GM10248 (cell line): Measurements from ENCODE around the gene TEX264.

Source experiments
- CTCF ChIA-PET: fragments of 300-600 bp; sonication (Branson Sonifier 250); formaldehyde crosslinking; extraction: SDS; loops from one replicate; lab custom pipeline; 2021; ENCODE audit warnings: antibody characterized with exemption; lab: Yijun Ruan, JAX
- POLR2A ChIA-PET: fragments of 350-650 bp; sonication (Branson Sonifier 250); formaldehyde crosslinking; extraction: SDS; loops from one replicate; lab custom pipeline; 2020; ENCODE audit warnings: antibody characterized with exemption; lab: Yijun Ruan, JAX
- DNase-seq: peaks from one replicate; pipeline ENCODE4 v3.0.0; 2012; ENCODE audit errors: extremely low spot score
- TF ChIP-seq, protein P1 (sequence below): IDR thresholded peaks from 2 replicates; pipeline ENCODE4 v1.5.1; 2012; ENCODE audit warnings: mild to moderate bottlenecking, low read depth; ENCODE audit errors: extremely low read depth, missing control alignments, control extremely low read depth

The TEX264 gene

DNA sequence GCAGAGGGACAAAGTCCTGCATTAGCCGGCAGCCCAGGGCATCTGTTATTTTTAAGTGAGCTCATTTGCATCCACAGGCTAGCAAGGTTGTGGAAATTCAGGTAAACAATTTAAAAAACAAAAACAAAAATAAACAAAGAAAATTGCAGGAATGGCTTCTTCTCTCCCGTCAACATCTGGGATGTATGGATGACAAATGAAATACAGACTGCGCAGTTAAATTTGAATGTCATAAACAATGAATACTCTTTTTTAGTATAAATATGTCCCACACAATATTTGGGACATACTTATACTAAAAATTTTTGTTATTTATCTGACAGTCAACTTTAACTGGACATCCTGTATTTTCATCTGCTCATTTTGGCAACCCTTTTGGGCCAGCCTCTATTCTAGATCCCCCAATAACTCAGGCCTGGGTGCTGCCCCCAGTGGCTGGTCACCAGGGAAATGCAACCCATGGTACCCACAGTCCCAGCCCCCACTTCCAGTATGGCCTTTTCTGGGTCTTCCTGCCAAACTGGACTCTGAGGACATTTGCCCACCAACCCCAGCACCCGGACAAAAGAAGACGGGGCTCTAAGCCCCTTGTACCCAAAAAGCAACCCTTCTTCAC lies 48.5 kb downstream of the TEX264 start:
- ChIA-PET CTCF (interaction anchor here (0.6 to 1.5 kb wide), 13 partner anchors 9 to 216 kb away, joined by 3 to 5 read pairs (median 4); no protein-coding TSS in a partner anchor), POLR2A (no interaction called here)
- TF ChIP-seq, protein P1, sequence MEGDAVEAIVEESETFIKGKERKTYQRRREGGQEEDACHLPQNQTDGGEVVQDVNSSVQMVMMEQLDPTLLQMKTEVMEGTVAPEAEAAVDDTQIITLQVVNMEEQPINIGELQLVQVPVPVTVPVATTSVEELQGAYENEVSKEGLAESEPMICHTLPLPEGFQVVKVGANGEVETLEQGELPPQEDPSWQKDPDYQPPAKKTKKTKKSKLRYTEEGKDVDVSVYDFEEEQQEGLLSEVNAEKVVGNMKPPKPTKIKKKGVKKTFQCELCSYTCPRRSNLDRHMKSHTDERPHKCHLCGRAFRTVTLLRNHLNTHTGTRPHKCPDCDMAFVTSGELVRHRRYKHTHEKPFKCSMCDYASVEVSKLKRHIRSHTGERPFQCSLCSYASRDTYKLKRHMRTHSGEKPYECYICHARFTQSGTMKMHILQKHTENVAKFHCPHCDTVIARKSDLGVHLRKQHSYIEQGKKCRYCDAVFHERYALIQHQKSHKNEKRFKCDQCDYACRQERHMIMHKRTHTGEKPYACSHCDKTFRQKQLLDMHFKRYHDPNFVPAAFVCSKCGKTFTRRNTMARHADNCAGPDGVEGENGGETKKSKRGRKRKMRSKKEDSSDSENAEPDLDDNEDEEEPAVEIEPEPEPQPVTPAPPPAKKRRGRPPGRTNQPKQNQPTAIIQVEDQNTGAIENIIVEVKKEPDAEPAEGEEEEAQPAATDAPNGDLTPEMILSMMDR: no peak
- DNase-seq: peak; percentile 16

DNA sequence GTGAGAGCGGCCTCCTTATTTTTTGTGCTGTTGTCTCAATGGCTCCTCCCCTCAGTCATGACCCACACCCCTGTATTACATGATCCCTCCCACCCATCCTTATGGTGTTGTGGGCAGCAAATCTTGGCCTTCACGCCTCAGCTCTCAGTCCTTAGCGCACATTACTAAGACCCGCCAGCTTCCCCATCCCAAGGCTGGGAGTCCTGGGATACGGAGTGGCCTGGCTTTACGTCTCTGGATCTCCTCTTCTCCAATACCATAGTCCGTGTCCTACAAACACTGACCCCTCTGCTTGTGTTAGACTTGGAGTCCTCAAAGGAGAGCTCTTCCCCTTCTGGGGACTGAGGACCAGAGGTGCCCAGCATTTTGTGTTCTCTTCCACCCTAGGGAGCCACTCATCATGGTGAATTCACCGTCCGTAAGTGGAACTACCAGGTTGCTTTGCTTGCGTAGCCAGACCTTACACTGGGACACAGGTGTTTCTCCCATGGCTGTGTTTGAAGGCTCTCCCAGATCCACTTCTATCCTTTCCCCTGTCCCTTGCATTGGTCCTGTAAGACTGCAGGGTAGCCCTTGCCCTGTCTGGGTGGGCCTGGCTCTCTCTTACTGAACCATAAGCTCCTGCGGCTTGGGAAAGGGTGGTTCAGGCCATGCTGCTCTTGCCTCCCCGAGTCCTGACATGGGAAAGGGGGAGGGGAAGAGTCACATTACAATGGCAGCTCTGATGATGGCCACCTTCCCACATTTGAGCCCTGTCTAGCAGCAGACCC lies 49.4 kb downstream of the TEX264 start:
- TF ChIP-seq, protein P1: no peak
- no peak for DNase-seq
- CTCF ChIA-PET: interaction anchor here (1.4 kb wide), 1 partner anchor 81 kb away, joined by 3 read pairs; no protein-coding TSS in a partner anchor
- POLR2A ChIA-PET: no interaction called here

- DNase-seq: no peak
- TF ChIP-seq, protein P1: no peak
- POLR2A ChIA-PET: no interaction called here
- CTCF ChIA-PET: no interaction called here
Observed at GRCh38 chr3:51721062-51721745, 50.2 kb downstream of the TEX264 start.

- CTCF ChIA-PET: no interaction called here
- TF ChIP-seq, protein P1: no peak
- POLR2A ChIA-PET: no interaction called here
- DNase-seq: no peak
Observed at GRCh38 chr3:51722362-51722761, 51.3 kb downstream of the TEX264 start.

DNA sequence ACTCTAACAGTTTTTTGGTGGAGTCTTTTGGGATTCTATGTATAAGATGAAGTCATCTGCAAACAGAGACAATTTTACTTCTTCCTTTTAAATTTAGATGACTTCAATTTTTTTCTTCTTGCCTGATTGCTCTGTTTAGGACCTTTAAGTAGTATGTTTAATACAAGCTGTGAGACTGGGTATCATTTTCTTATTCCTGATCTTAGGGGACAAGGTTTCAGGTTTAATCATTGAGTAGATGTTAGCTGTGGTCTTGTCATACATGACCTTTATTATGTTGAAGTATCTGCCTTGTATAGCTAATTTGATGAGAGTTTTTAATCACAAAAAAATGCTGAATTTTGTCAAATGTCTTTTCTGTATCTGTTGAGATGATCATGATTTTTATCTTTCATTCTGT lies 56.4 kb downstream of the TEX264 start:
- ChIA-PET CTCF (interaction anchor here (1.7 kb wide), 1 partner anchor 58 kb away, joined by 3 read pairs; no protein-coding TSS in a partner anchor), POLR2A (no interaction called here)
- TF ChIP-seq, protein P1: no peak
- no peak for DNase-seq

- TF ChIP-seq, protein P1: no peak
- no peak for DNase-seq
- CTCF ChIA-PET: interaction anchor here (1.1 to 1.3 kb wide), 2 partner anchors 10 to 71 kb away, joined by 3 to 4 read pairs; no protein-coding TSS in a partner anchor
- POLR2A ChIA-PET: no interaction called here
Observed at GRCh38 chr3:51729042-51729633, 58.1 kb downstream of the TEX264 start.
